SK-N-MC (cell line): Measurements from ENCODE around the gene RUVBL2.

Experiments
- EZH2 ChIP-seq: fragments of 200-600 bp; sonication (generic); IDR thresholded peaks from one replicate; pipeline ENCODE4 v1.6.1; 2017; ENCODE audit warnings: antibody characterized with exemption
- FOXP2 ChIP-seq: optimal IDR thresholded peaks from 2 replicates; pipeline ENCODE3; 2011; ENCODE audit warnings: mild to moderate bottlenecking, moderate library complexity; ENCODE audit not compliant: insufficient read depth; ENCODE audit errors: extremely low read length, control extremely low read depth
- POLR2AphosphoS5 ChIP-seq: IDR thresholded peaks from 2 replicates; pipeline ENCODE4 v1.6.1; 2012; ENCODE audit warnings: mild to moderate bottlenecking, low read depth, low read length, borderline replicate concordance

DNA sequence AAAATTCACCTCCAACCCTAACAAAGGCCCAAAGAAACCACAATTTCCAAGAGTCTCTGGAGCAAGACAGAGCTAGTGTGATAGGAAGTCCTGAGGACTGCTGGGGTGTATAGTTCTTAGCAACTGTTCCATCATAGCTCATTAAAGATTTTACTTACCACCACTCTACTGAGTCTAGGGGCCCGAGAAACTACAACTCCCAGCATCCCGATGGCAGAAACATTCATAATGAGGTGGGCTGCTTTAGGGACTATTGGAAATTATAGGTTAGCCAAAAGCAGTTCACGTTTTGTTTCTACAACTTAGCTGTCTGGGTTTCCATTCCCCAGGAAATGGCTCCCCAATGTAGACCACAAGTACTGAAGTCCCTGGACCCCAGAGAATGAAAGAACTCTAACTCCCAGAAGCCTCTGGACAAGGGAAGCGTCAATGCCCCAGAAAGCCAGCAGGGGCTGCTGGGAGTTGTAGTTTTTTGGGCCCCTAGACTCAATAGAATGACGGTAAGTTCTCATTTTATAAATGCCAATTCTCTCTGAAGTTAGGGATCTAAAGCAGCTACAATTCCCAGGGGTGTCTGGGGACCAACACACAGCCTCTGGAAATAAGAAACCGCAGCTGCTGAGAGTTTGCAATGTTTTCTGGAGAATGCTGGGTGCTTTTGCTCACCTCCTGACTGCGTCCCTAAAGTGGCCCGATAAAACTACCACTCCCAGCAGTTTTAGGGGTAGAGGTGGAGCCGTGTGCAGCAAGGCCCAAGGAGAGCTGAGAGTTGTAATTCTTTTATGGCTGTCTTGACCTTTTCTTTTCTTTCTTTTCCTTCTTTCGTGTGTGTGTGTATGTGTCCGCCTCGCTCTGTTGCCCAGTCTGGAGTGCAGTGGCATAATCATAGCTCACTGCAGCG is 17.5 kb upstream of the RUVBL2 start:
- TF ChIP-seq POLR2AphosphoS5 (no peak), EZH2 (no peak), FOXP2 (no peak)
